GM21619 (cell line): ENCODE results near the gene LCA5L.

ENCODE experiments used
- ATAC-seq: cut with Tn5 transposase; IDR thresholded peaks from one replicate; pipeline ENCODE4 v1.9.1; 2021; ENCODE audit not compliant: unreplicated experiment

LCA5L gene

GRCh38 chr21:39445321-39446269 is at the start of gene LCA5L:
LCA5L (minus strand) TSS chr21:39445778; CDS start chr21:39428493, 17,285 bp downstream.
- ATAC-seq = peak; percentile 84

GRCh38 chr21:39489380-39489924 is 43.9 kb upstream of the LCA5L start:
- ATAC-seq = no peak

GRCh38 chr21:39484711-39485276 is 39.2 kb upstream of the LCA5L start:
- ATAC-seq = no peak

GRCh38 chr21:39483917-39484316 is 38.3 kb upstream of the LCA5L start:
- ATAC-seq = no peak

GRCh38 chr21:39481886-39482285 is 36.3 kb upstream of the LCA5L start:
- no peak for ATAC-seq

GRCh38 chr21:39480271-39480670 is 34.7 kb upstream of the LCA5L start:
- no peak for ATAC-seq

- ATAC-seq = no peak
Measured at GRCh38 chr21:39479814-39480182, 34.2 kb upstream of the LCA5L start.

- ATAC-seq = no peak
Measured at GRCh38 chr21:39479164-39479813, 33.7 kb upstream of the LCA5L start.

- no peak for ATAC-seq
Measured at GRCh38 chr21:39474611-39475010, 29.0 kb upstream of the LCA5L start.

- no peak for ATAC-seq
Measured at GRCh38 chr21:39472786-39473185, 27.2 kb upstream of the LCA5L start.

GRCh38 chr21:39471598-39471997 is 26.0 kb upstream of the LCA5L start:
- ATAC-seq = no peak

GRCh38 chr21:39468559-39468958 is 23.0 kb upstream of the LCA5L start:
- ATAC-seq = no peak

GRCh38 chr21:39467746-39468145 is 22.2 kb upstream of the LCA5L start:
- no peak for ATAC-seq

- ATAC-seq = no peak
Measured at GRCh38 chr21:39466584-39466983, 21.0 kb upstream of the LCA5L start.

GRCh38 chr21:39463308-39463707 is 17.7 kb upstream of the LCA5L start:
- no peak for ATAC-seq

- ATAC-seq = no peak
Measured at GRCh38 chr21:39461419-39461818, 15.8 kb upstream of the LCA5L start.

GRCh38 chr21:39456665-39457064 is 11.1 kb upstream of the LCA5L start:
- ATAC-seq = no peak

GRCh38 chr21:39454949-39455668 is 9.5 kb upstream of the LCA5L start:
- ATAC-seq = no peak

GRCh38 chr21:39453571-39454179 is 8.1 kb upstream of the LCA5L start:
- ATAC-seq = no peak

- ATAC-seq = no peak
Measured at GRCh38 chr21:39452970-39453342, 7.4 kb upstream of the LCA5L start.
